PC-3 (cell line): Measurements from ENCODE around the gene TPGS2. TPM values are rescaled to one million over a fixed set of nuclear protein-coding genes. Genes with fewer than 3 reads are reported as not detected.

Experiments used
- ATAC-seq: fragments of 200-7000 bp; cut with Tn5 transposase; 2 replicates; pipeline ENCODE4 v1.9.1; 2020; ENCODE audit warnings: mild to moderate bottlenecking, moderate library complexity
- BruUV-seq: library from RNA; stranded (reverse); fragments of 400-500 nt; replicated peaks from 2 replicates; lab custom pipeline; 2021; lab: Mats Ljungman, UMichigan
- CTCF ChIA-PET: fragments of 300-600 bp; sonication (Branson Sonifier 250); formaldehyde crosslinking; loops from one replicate; lab custom pipeline; 2022; ENCODE audit warnings: antibody characterized with exemption; lab: Charles Lee
- POLR2A ChIA-PET: fragments of 300-600 bp; sonication (Branson Sonifier 250); formaldehyde crosslinking; loops from one replicate; lab custom pipeline; 2022; ENCODE audit warnings: antibody characterized with exemption; ENCODE audit not compliant: unreplicated experiment; lab: Charles Lee
- DNase-seq: peaks from one replicate; pipeline ENCODE4 v3.0.0-alpha.2; 2015
- H2AFZ ChIP-seq: fragments of 300-600 bp; sonication (generic); 2 replicates; pipeline ENCODE4 v1.6.0; 2016; ENCODE audit warnings: antibody characterized with exemption, low read length
- H3F3A ChIP-seq: fragments of 300-600 bp; sonication (generic); one replicate; pipeline ENCODE4 v1.6.0; 2017; ENCODE audit warnings: antibody characterized with exemption, low read length, control low read depth, mild to moderate bottlenecking; ENCODE audit not compliant: unreplicated experiment
- H3K27ac ChIP-seq: fragments of 300-600 bp; sonication (generic); 2 replicates; pipeline ENCODE4 v1.5.1; 2016; ENCODE audit warnings: mild to moderate bottlenecking, low read length
- H3K27me3 ChIP-seq: fragments of 300-600 bp; sonication (generic); 2 replicates; pipeline ENCODE4 v1.6.1; 2016; ENCODE audit warnings: low read length, mixed read lengths
- H3K36me3 ChIP-seq: fragments of 300-600 bp; sonication (generic); 2 replicates; pipeline ENCODE4 v1.6.1; 2016; ENCODE audit warnings: low read depth, mixed run types, low read length, mixed read lengths
- H3K4me1 ChIP-seq: fragments of 300-600 bp; sonication (generic); 2 replicates; pipeline ENCODE4 v1.5.1; 2016; ENCODE audit warnings: low read length; ENCODE audit not compliant: insufficient read depth
- H3K4me2 ChIP-seq: fragments of 300-600 bp; sonication (generic); 2 replicates; pipeline ENCODE4 v1.6.0; 2016; ENCODE audit warnings: low read length
- H3K4me3 ChIP-seq: fragments of 300-600 bp; sonication (generic); 2 replicates; pipeline ENCODE4 v1.5.1; 2016; ENCODE audit warnings: mild to moderate bottlenecking, low read length, mixed read lengths
- H3K79me2 ChIP-seq: fragments of 300-600 bp; sonication (generic); 2 replicates; pipeline ENCODE4 v1.6.1; 2017; ENCODE audit warnings: low read length, mixed read lengths
- H3K9ac ChIP-seq: fragments of 300-600 bp; sonication (generic); 2 replicates; pipeline ENCODE4 v1.6.0; 2016; ENCODE audit warnings: mild to moderate bottlenecking, low read length
- H3K9me2 ChIP-seq: fragments of 300-600 bp; sonication (generic); replicated peaks from 2 replicates; pipeline ENCODE4 v1.6.1; 2016; ENCODE audit warnings: mixed run types, low read length, mixed read lengths
- H3K9me3 ChIP-seq: fragments of 300-600 bp; sonication (generic); 2 replicates; pipeline ENCODE4 v1.6.1; 2016; ENCODE audit warnings: low read length, mixed read lengths
- H4K20me1 ChIP-seq: fragments of 300-600 bp; sonication (generic); 2 replicates; pipeline ENCODE4 v1.6.1; 2016; ENCODE audit warnings: low read length, mixed read lengths
- EZH2 ChIP-seq: fragments of 300-600 bp; sonication (generic); IDR thresholded peaks from one replicate; pipeline ENCODE4 v1.6.1; 2017; ENCODE audit warnings: antibody characterized with exemption, mild to moderate bottlenecking, low read length; ENCODE audit not compliant: unreplicated experiment
- EZH2phosphoT487 ChIP-seq: fragments of 300-600 bp; sonication (generic); IDR thresholded peaks from 2 replicates; pipeline ENCODE4 v1.6.1; 2018; ENCODE audit warnings: mild to moderate bottlenecking, antibody characterized with exemption, low read length, borderline replicate concordance
- intact Hi-C: fragments of 100-400 bp; cut with micrococcal nuclease; formaldehyde crosslinking; loops from 2 replicates; pipeline ENCODE4 v1.9.0; 2023
- total RNA-seq: library from RNA; depleted of rRNA; stranded (reverse); fragments of >200 nt; gene quantifications from 2 replicates; pipeline ENCODE4 v1.2.3, GENCODE V29; 2014
- TF ChIP-seq, protein P1 (sequence below): fragments of 300-600 bp; sonication (generic); conservative IDR thresholded peaks from 2 replicates; pipeline ENCODE4 v1.5.1; 2017; ENCODE audit warnings: antibody characterized with exemption, low read depth, mild to moderate bottlenecking, low read length

The TPGS2 gene
- total RNA-seq, 1 experiment from 2014 or later, result 44.9 TPM

GRCh38 chr18:36798738-36799473 is 29.9 kb downstream of the TPGS2 start:
- H3K79me2 ChIP-seq, result no peaks in the 10 kb centered on the region
- DNase-seq (no peak), ATAC-seq (no peak)
- no peaks in the 10 kb centered on the region for H3K27me3 ChIP-seq
- H3K9ac ChIP-seq, result no peak overlapping the region
- POLR2A ChIA-PET, result no interaction called here
- H2AFZ ChIP-seq, result no peak overlapping the region
- no peaks in the 10 kb centered on the region for H3K9me3 ChIP-seq
- H4K20me1 ChIP-seq, result no peaks in the 10 kb centered on the region
- TF ChIP-seq EZH2phosphoT487 (no peak), EZH2 (no peak)
- TF ChIP-seq, protein P1, sequence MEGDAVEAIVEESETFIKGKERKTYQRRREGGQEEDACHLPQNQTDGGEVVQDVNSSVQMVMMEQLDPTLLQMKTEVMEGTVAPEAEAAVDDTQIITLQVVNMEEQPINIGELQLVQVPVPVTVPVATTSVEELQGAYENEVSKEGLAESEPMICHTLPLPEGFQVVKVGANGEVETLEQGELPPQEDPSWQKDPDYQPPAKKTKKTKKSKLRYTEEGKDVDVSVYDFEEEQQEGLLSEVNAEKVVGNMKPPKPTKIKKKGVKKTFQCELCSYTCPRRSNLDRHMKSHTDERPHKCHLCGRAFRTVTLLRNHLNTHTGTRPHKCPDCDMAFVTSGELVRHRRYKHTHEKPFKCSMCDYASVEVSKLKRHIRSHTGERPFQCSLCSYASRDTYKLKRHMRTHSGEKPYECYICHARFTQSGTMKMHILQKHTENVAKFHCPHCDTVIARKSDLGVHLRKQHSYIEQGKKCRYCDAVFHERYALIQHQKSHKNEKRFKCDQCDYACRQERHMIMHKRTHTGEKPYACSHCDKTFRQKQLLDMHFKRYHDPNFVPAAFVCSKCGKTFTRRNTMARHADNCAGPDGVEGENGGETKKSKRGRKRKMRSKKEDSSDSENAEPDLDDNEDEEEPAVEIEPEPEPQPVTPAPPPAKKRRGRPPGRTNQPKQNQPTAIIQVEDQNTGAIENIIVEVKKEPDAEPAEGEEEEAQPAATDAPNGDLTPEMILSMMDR, result no peak
- no peaks in the 10 kb centered on the region for H3F3A ChIP-seq
- no peak overlapping the region for H3K4me3 ChIP-seq
- H3K4me1 ChIP-seq, result no peaks in the 10 kb centered on the region
- H3K9me2 ChIP-seq, result no peaks in the 10 kb centered on the region
- no TSS peak for BruUV-seq
- H3K4me2 ChIP-seq, result no peak overlapping the region
- H3K36me3 ChIP-seq, result no peaks in the 10 kb centered on the region
- intact Hi-C loops, result no loop called here
- no peak overlapping the region for H3K27ac ChIP-seq
- CTCF ChIA-PET, result no interaction called here

GRCh38 chr18:36792634-36793283 is 36.0 kb downstream of the TPGS2 start:
- Histone ChIP-seq H3K9me3 (no peaks in the 10 kb centered on the region), H3K79me2 (no peaks in the 10 kb centered on the region), H3K36me3 (no peaks in the 10 kb centered on the region), H3F3A (no peaks in the 10 kb centered on the region), H3K4me2 (no peak overlapping the region), H3K4me3 (no peak overlapping the region), H3K9ac (no peak overlapping the region), H2AFZ (no peak overlapping the region), H4K20me1 (no peaks in the 10 kb centered on the region), H3K9me2 (no peaks in the 10 kb centered on the region), H3K27ac (no peak overlapping the region), H3K27me3 (no peaks in the 10 kb centered on the region), H3K4me1 (no peaks in the 10 kb centered on the region)
- CTCF ChIA-PET, result no interaction called here
- POLR2A ChIA-PET, result no interaction called here
- intact Hi-C loops, result no loop called here
- no TSS peak for BruUV-seq
- DNase-seq, result no peak
- ATAC-seq, result no peak
- TF ChIP-seq EZH2 (no peak), EZH2phosphoT487 (no peak)
- TF ChIP-seq, protein P1, result no peak

GRCh38 chr18:36786686-36787085 is 42.1 kb downstream of the TPGS2 start:
- Histone ChIP-seq H3K4me2 (no peak overlapping the region), H3K27ac (no peak overlapping the region), H3K4me3 (no peak overlapping the region), H3K79me2 (no peaks in the 10 kb centered on the region), H3F3A (no peaks in the 10 kb centered on the region), H3K9me2 (no peaks in the 10 kb centered on the region), H3K36me3 (no peaks in the 10 kb centered on the region), H3K27me3 (no peaks in the 10 kb centered on the region), H2AFZ (no peak overlapping the region), H3K9ac (no peak overlapping the region), H3K4me1 (no peaks in the 10 kb centered on the region), H3K9me3 (no peaks in the 10 kb centered on the region), H4K20me1 (no peaks in the 10 kb centered on the region)
- CTCF ChIA-PET, result no interaction called here
- TF ChIP-seq, protein P1, result no peak
- ATAC-seq, result no peak
- no peak for DNase-seq
- BruUV-seq, result no TSS peak
- intact Hi-C loops, result no loop called here
- POLR2A ChIA-PET, result no interaction called here
